NCI-H1930 (cell line): ENCODE measurements around the gene ACTL6B.
A peak's percentile ranks its signal among the peaks of the same experiment; 100 is the strongest.
"Not testable (repeated sequence)": the region's sequence is repeated elsewhere in the genome, so short reads cannot be mapped to it uniquely, and the experiment has no call there.

Experiments
- DNase-seq, 2 experiments: peaks; one replicate each; lab custom pipeline; 2025; lab: John Stamatoyannopoulos, UW

ACTL6B gene

GRCh38 chr7:100671353-100672327 is 15.4 kb upstream of the ACTL6B start:
- no peak for DNase-seq

GRCh38 chr7:100670074-100670473 is 13.8 kb upstream of the ACTL6B start:
- DNase-seq, result no peak

- not testable (repeated sequence) for DNase-seq
These were observed 12.9 kb upstream of the ACTL6B start for GRCh38 chr7:100669106-100669505.

- DNase-seq, result no peak
These were observed 11.8 kb upstream of the ACTL6B start for GRCh38 chr7:100668069-100668449.

GRCh38 chr7:100667331-100668068 is 11.3 kb upstream of the ACTL6B start:
- no peak for DNase-seq

GRCh38 chr7:100665168-100665726 is 9.0 kb upstream of the ACTL6B start:
- DNase-seq, result no peak

- DNase-seq, result not testable (repeated sequence)
These were observed 6.0 kb upstream of the ACTL6B start for GRCh38 chr7:100662194-100662776.

- no peak for DNase-seq
These were observed 1.1 kb downstream of the ACTL6B start for GRCh38 chr7:100654908-100655831.

- no peak for DNase-seq
These were observed 6.3 kb downstream of the ACTL6B start for GRCh38 chr7:100649826-100650565.

GRCh38 chr7:100642534-100642907 is 13.7 kb downstream of the ACTL6B start:
- no peak for DNase-seq

GRCh38 chr7:100641860-100642533 is 14.3 kb downstream of the ACTL6B start:
- DNase-seq, result no peak

GRCh38 chr7:100641463-100641859 is 14.8 kb downstream of the ACTL6B start, which contains the start of gene TFR2:
Gene TFR2, minus strand, starts transcription at chr7:100641552. Its CDS starts 43 bp downstream, at chr7:100641509.
- no peak for DNase-seq

- DNase-seq, result no peak
These were observed 15.5 kb downstream of the ACTL6B start for GRCh38 chr7:100640517-100641440.

- no peak for DNase-seq
These were observed 16.2 kb downstream of the ACTL6B start for GRCh38 chr7:100639995-100640516.

- DNase-seq, result peak; percentile 30 to 68
These were observed 23.1 kb downstream of the ACTL6B start for GRCh38 chr7:100632951-100633717.

GRCh38 chr7:100630066-100630465 is 26.2 kb downstream of the ACTL6B start:
- DNase-seq, result no peak

- no peak for DNase-seq
These were observed 27.0 kb downstream of the ACTL6B start for GRCh38 chr7:100629117-100629716.
